ENCODE data around the gene FLT4.

DNA sequence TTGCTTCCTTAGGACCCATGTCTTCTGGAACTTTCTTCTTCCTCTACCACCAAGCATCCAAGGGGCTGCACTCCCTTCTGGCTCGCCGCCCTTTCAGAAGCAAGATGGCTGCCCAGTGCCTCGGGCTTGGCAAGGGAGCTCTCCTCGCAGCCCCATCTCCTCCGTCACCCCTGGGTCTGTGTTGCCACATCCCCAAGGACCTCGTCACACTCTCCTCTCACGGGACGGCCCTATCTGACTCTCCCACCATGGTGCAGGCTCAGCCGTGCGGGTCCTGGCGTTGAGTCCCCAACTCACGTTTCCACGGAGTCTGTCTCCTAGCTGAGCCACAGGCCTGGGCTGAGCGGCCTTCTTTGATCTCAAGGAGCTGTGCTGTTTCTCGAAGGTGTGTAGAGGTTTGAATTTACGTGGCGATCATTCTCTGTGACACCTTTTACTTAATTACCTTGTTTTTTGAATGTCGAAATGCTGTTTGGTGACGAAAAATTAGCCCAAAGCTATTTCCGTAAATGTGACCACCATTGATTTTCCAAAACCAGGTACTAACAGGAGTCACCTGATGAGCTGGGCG is 43.1 kb downstream of the FLT4 start:
- TF ChIP-seq GATA2 (IDR thresholded peaks at IDR 0.05; ENCODE audit: low read depth, low read length): no peak
- no peak for TF ChIP-seq GATA3 (IDR thresholded peaks at IDR 0.05; ENCODE audit: low read depth, low read length)
